Hepatocyte (in vitro differentiated cells): ENCODE results near the gene SLC1A4. TPM values are rescaled to one million over a fixed set of nuclear protein-coding genes. Genes with fewer than 3 reads are reported as not detected.
A peak's percentile ranks its signal among the peaks of the same experiment; 100 is the strongest.

Experiments
- DNase-seq: peaks from one replicate; pipeline ENCODE4 v3.0.0-alpha.2; 2016; ENCODE audit warnings: low spot score
- H2AFZ ChIP-seq: fragments of 200-600 bp; sonication (generic); 2 replicates; pipeline ENCODE4 v1.6.0; 2016; ENCODE audit warnings: antibody characterized with exemption, mild to moderate bottlenecking
- H3K27ac ChIP-seq: fragments of 200-600 bp; sonication (generic); 2 replicates; pipeline ENCODE4 v1.5.1; 2016; ENCODE audit warnings: mild to moderate bottlenecking
- H3K27me3 ChIP-seq: fragments of 200-600 bp; sonication (generic); 2 replicates; pipeline ENCODE4 v1.6.1; 2016
- H3K36me3 ChIP-seq: fragments of 200-600 bp; sonication (generic); replicated peaks from 2 replicates; pipeline ENCODE4 v1.5.1; 2016; ENCODE audit warnings: low read depth; ENCODE audit not compliant: insufficient read depth
- H3K4me1 ChIP-seq: fragments of 200-600 bp; sonication (generic); 2 replicates; pipeline ENCODE4 v1.5.1; 2016; ENCODE audit warnings: mild to moderate bottlenecking, moderate library complexity; ENCODE audit not compliant: insufficient read depth
- H3K4me2 ChIP-seq: fragments of 200-600 bp; sonication (generic); 2 replicates; pipeline ENCODE4 v1.6.0; 2016
- H3K4me3 ChIP-seq: fragments of 200-600 bp; sonication (generic); 2 replicates; pipeline ENCODE4 v1.5.1; 2016; ENCODE audit warnings: mild to moderate bottlenecking
- H3K79me2 ChIP-seq: fragments of 200-600 bp; sonication (generic); 2 replicates; pipeline ENCODE4 v1.6.0; 2017; ENCODE audit warnings: mild to moderate bottlenecking
- H3K9me2 ChIP-seq: fragments of 200-600 bp; sonication (generic); replicated peaks from 2 replicates; pipeline ENCODE4 v1.6.0; 2017; ENCODE audit warnings: mild to moderate bottlenecking; ENCODE audit not compliant: insufficient read depth
- H3K9me3 ChIP-seq: fragments of 200-600 bp; sonication (generic); 2 replicates; pipeline ENCODE4 v1.5.1; 2016; ENCODE audit warnings: low read depth, mild to moderate bottlenecking
- H4K20me1 ChIP-seq: fragments of 200-600 bp; sonication (generic); 2 replicates; pipeline ENCODE4 v1.6.0; 2016; ENCODE audit warnings: mild to moderate bottlenecking; ENCODE audit not compliant: insufficient read depth, poor library complexity, severe bottlenecking
- EZH2 ChIP-seq: fragments of 200-600 bp; sonication (generic); IDR thresholded peaks from 2 replicates; pipeline ENCODE4 v1.6.1; 2016; ENCODE audit warnings: antibody characterized with exemption, mild to moderate bottlenecking, borderline replicate concordance
- EZH2phosphoT487 ChIP-seq: fragments of 200-600 bp; sonication (generic); IDR thresholded peaks from one replicate; pipeline ENCODE4 v1.6.1; 2018; ENCODE audit warnings: antibody characterized with exemption, mild to moderate bottlenecking, low read depth, moderate library complexity; ENCODE audit not compliant: unreplicated experiment, severe bottlenecking
- WGBS: methylation state at CpG from one replicate; pipeline ENCODE4 v1.1.6; 2016; ENCODE audit warnings: low lambda C conversion rate; ENCODE audit errors: missing lambda C conversion rate; 5-methylcytosine and 5-hydroxymethylcytosine counted together
- polyA plus RNA-seq: library from polyadenylated mRNA; unstranded; fragments of >200 nt; fragmentation: Nextera tagmentation; extraction: Ambion mirVana; gene quantifications from 2 replicates; pipeline ENCODE4 v1.2.1, GENCODE V29; 2016
- total RNA-seq: library from RNA; depleted of rRNA; stranded (reverse); fragments of >200 nt; gene quantifications from 2 replicates; pipeline ENCODE4 v1.2.3, GENCODE V29; 2014
- TF ChIP-seq, protein P1 (sequence below): fragments of 200-600 bp; sonication (generic); IDR thresholded peaks from 2 replicates; pipeline ENCODE4 v1.5.1; 2016; ENCODE audit warnings: antibody characterized with exemption, mild to moderate bottlenecking; ENCODE audit not compliant: poor library complexity

SLC1A4 gene
- total and polyA plus RNA-seq, 2 experiments from 2014 or later: 14.2 to 17.8 TPM

- H3K27ac ChIP-seq: no peak overlapping the region
- WGBS: 88% methylated on average over 5 of the region's 5 CpGs
- H3K9me3 ChIP-seq: no peaks in the 10 kb centered on the region
- DNase-seq: no peak
- H3K4me1 ChIP-seq: no peaks in the 10 kb centered on the region
- H2AFZ ChIP-seq: no peak overlapping the region
- TF ChIP-seq, protein P1, sequence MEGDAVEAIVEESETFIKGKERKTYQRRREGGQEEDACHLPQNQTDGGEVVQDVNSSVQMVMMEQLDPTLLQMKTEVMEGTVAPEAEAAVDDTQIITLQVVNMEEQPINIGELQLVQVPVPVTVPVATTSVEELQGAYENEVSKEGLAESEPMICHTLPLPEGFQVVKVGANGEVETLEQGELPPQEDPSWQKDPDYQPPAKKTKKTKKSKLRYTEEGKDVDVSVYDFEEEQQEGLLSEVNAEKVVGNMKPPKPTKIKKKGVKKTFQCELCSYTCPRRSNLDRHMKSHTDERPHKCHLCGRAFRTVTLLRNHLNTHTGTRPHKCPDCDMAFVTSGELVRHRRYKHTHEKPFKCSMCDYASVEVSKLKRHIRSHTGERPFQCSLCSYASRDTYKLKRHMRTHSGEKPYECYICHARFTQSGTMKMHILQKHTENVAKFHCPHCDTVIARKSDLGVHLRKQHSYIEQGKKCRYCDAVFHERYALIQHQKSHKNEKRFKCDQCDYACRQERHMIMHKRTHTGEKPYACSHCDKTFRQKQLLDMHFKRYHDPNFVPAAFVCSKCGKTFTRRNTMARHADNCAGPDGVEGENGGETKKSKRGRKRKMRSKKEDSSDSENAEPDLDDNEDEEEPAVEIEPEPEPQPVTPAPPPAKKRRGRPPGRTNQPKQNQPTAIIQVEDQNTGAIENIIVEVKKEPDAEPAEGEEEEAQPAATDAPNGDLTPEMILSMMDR: no peak
- TF ChIP-seq EZH2phosphoT487: no peak
- TF ChIP-seq EZH2: no peak
- no peaks in the 10 kb centered on the region for H3K36me3 ChIP-seq
- H3K27me3 ChIP-seq: no peaks in the 10 kb centered on the region
- H3K79me2 ChIP-seq: no peaks in the 10 kb centered on the region
- no peaks in the 10 kb centered on the region for H4K20me1 ChIP-seq
- no peak overlapping the region for H3K4me3 ChIP-seq
- H3K9me2 ChIP-seq: no peaks in the 10 kb centered on the region
- H3K4me2 ChIP-seq: no peak overlapping the region
Observed at GRCh38 chr2:65015731-65016130, 26.5 kb downstream of the SLC1A4 start.

DNA sequence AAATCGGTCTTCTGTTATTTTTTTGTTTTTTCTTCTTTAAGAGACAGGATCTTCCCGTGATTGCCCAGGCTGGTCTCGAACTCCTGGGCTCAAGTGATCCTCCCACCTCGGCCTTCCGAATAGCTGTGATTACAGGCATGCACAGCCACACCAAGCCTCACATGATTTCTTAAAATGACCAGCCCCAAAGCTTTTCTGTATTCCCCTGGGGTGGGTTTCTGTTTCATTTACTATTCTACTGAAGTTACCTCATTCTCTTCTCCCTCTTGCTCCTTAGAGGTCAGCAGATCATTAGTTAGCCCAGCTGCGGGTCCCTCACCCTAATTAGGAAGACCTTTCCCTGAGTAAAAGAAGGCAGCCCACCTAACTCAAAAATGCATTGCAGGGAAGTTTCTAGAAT, 27.6 kb downstream of the SLC1A4 start:
- no peak for DNase-seq
- no peaks in the 10 kb centered on the region for H4K20me1 ChIP-seq
- H3K27ac ChIP-seq: no peak overlapping the region
- no peaks in the 10 kb centered on the region for H3K4me1 ChIP-seq
- over 99% methylated on average over 6 of the region's 6 CpGs for WGBS
- H2AFZ ChIP-seq: no peak overlapping the region
- no peaks in the 10 kb centered on the region for H3K79me2 ChIP-seq
- no peaks in the 10 kb centered on the region for H3K9me3 ChIP-seq
- H3K4me3 ChIP-seq: no peak overlapping the region
- H3K4me2 ChIP-seq: no peak overlapping the region
- H3K27me3 ChIP-seq: no peaks in the 10 kb centered on the region
- TF ChIP-seq EZH2 (no peak), EZH2phosphoT487 (no peak)
- TF ChIP-seq, protein P1: no peak
- no peaks in the 10 kb centered on the region for H3K36me3 ChIP-seq
- H3K9me2 ChIP-seq: no peaks in the 10 kb centered on the region

GRCh38 chr2:65017335-65017734, 28.1 kb downstream of the SLC1A4 start:
- Histone ChIP-seq H3K79me2 (no peaks in the 10 kb centered on the region), H2AFZ (no peak overlapping the region), H3K27ac (no peak overlapping the region), H3K27me3 (no peaks in the 10 kb centered on the region), H3K4me1 (no peaks in the 10 kb centered on the region), H3K36me3 (no peaks in the 10 kb centered on the region), H3K9me2 (no peaks in the 10 kb centered on the region), H4K20me1 (no peaks in the 10 kb centered on the region), H3K4me2 (no peak overlapping the region), H3K4me3 (no peak overlapping the region), H3K9me3 (no peaks in the 10 kb centered on the region)
- TF ChIP-seq EZH2phosphoT487: no peak
- TF ChIP-seq, protein P1: peak; percentile 35
- 84% methylated on average over 4 of the region's 4 CpGs for WGBS
- DNase-seq: no peak

DNA sequence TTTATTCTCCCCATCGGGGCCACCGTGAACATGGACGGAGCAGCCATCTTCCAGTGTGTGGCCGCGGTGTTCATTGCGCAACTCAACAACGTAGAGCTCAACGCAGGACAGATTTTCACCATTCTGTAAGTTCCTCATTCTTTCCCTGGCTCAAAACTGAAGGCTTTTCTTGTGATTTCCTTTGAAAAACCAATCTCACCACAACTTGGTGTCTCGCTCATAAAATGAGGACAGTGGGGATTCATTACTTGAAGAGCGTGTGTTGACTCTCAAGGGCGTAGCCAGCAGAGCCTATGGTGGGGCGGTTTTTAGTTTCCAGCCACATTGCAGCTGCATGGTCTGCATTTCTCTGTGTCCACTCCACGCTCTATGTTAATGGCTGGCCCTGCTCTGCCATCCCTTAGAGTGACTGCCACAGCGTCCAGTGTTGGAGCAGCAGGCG, 29.0 kb downstream of the SLC1A4 start:
- H2AFZ ChIP-seq: no peak overlapping the region
- H3K4me1 ChIP-seq: no peaks in the 10 kb centered on the region
- H3K4me2 ChIP-seq: no peak overlapping the region
- no peaks in the 10 kb centered on the region for H3K9me2 ChIP-seq
- no peak for DNase-seq
- H3K27me3 ChIP-seq: no peaks in the 10 kb centered on the region
- WGBS: 98% methylated on average over 15 of the region's 15 CpGs
- H3K36me3 ChIP-seq: no peaks in the 10 kb centered on the region
- H3K79me2 ChIP-seq: no peaks in the 10 kb centered on the region
- H3K4me3 ChIP-seq: no peak overlapping the region
- H3K27ac ChIP-seq: no peak overlapping the region
- H4K20me1 ChIP-seq: no peaks in the 10 kb centered on the region
- TF ChIP-seq, protein P1: no peak
- no peak for TF ChIP-seq EZH2phosphoT487
- no peak for TF ChIP-seq EZH2
- H3K9me3 ChIP-seq: no peaks in the 10 kb centered on the region
